Measurements from ENCODE around the gene ACTG1. TPM values are rescaled to one million over a fixed set of nuclear protein-coding genes. Genes with fewer than 3 reads are reported as not detected.
A peak's percentile ranks its signal among the peaks of the same experiment; 100 is the strongest.

The ACTG1 gene
- total and polyA plus RNA-seq, 2 of the 13 experiments (the other 11 are each of a cell fraction or from before 2014, with no cell fraction given) = 973 to 1,138 TPM

DNA sequence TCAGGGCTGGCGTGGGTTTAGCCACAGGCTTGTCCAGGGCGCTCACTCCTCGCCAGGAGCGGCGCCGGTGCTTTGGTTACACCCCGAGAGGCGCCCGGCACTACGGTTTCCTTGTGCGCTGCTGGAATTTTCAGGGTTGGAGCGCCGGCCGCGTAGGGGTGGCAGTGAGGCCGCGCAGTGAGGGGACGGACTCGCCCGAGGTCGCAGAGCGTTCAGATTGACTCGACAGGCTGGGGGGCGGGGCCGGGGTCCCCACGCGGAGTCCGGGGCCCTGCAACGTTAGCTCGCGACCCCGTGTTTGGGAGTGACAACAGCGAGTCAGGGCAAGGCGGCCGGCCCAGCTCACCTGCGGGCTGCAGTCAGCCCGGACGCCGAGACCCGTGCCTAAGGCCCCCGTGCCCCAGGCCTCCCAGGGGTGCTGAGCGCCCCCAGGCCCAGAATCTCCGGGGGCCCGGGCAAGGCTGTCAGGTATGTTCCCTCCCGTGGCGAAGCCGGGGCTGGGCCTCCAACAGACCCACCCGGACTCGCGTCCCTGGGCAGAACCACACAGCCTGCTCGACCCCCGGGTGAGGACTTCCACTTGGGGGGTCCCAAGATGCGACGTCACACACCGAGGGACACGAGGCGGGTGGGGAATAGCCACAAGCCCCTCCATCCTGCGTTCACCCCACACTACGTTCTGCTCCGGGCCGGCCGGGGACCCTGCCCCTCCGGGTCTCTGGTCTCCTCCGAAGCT is 1.3 kb upstream of the ACTG1 start (continued):
- 0 out of 2 replicates have a peak, but pooled peaks have one; percentile 42 for TF ChIP-seq ZNF44 (CRISPR knock-in tag; IDR thresholded peaks at IDR 0.05)
- TF ChIP-seq NFKBIZ (CRISPR knock-in tag; IDR thresholded peaks at IDR 0.05) = no peak
- TF ChIP-seq ZBTB20 (CRISPR knock-in tag; IDR thresholded peaks at IDR 0.05; ENCODE audit: borderline replicate concordance, low read depth) = no peak
- no peak for TF ChIP-seq ZNF746 (CRISPR knock-in tag; IDR thresholded peaks at IDR 0.05)
- no peak for TF ChIP-seq ZNF766 (CRISPR knock-in tag; IDR thresholded peaks at IDR 0.05; ENCODE audit: borderline replicate concordance)
- TF ChIP-seq ZNF33A (CRISPR knock-in tag; IDR thresholded peaks at IDR 0.05; ENCODE audit: borderline replicate concordance) = no peak
- no peak for TF ChIP-seq LCORL (IDR thresholded peaks at IDR 0.05)
- TF ChIP-seq LCORL (CRISPR knock-in tag; IDR thresholded peaks at IDR 0.05) = no peak
- no peak for TF ChIP-seq GATA4 (IDR thresholded peaks at IDR 0.05; ENCODE audit: borderline replicate concordance, low read depth)
- TF ChIP-seq KLF11 (CRISPR knock-in tag; IDR thresholded peaks at IDR 0.05) = no peak
- TF ChIP-seq, protein P1, sequence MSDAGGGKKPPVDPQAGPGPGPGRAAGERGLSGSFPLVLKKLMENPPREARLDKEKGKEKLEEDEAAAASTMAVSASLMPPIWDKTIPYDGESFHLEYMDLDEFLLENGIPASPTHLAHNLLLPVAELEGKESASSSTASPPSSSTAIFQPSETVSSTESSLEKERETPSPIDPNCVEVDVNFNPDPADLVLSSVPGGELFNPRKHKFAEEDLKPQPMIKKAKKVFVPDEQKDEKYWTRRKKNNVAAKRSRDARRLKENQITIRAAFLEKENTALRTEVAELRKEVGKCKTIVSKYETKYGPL (CRISPR knock-in tag; IDR thresholded peaks at IDR 0.05) = no peak
- no peak for TF ChIP-seq CENPBD1 (CRISPR knock-in tag; IDR thresholded peaks at IDR 0.05; ENCODE audit: borderline replicate concordance, low read depth)
- no peak for TF ChIP-seq ZFP62 (CRISPR knock-in tag; IDR thresholded peaks at IDR 0.05)
- no peak for TF ChIP-seq BATF2 (CRISPR knock-in tag; IDR thresholded peaks at IDR 0.05)
- TF ChIP-seq, protein P2, sequence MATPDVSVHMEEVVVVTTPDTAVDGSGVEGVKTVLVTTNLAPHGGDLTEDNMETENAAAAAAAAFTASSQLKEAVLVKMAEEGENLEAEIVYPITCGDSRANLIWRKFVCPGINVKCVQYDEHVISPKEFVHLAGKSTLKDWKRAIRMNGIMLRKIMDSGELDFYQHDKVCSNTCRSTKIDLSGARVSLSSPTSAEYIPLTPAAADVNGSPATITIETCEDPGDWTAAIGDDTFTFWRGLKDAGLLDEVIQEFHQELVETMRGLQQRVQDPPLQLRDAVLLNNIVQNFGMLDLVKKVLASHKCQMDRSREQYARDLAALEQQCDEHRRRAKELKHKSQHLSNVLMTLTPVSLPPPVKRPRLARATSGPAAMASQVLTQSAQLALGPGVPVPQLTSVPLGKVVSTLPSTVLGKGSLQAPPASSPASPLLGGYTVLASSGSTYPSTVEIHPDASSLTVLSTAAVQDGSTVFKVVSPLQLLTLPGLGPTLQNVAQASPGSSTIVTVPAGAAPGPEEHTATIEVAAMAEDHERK (CRISPR knock-in tag; IDR thresholded peaks at IDR 0.05; ENCODE audit: low read depth) = no peak
- no peak for TF ChIP-seq CBX5 (CRISPR knock-in tag; IDR thresholded peaks at IDR 0.05; ENCODE audit: borderline replicate concordance)
- TF ChIP-seq FLYWCH1 (CRISPR knock-in tag; IDR thresholded peaks at IDR 0.05) = no peak
- no peak for TF ChIP-seq ZNF780A (CRISPR knock-in tag; IDR thresholded peaks at IDR 0.05)
- peak; percentile 2; the same call in 1 of the 2 replicates for TF ChIP-seq NR2F2 (IDR thresholded peaks at IDR 0.05; ENCODE audit: borderline replicate concordance, low read depth)
- no peak for TF ChIP-seq POLR2G (IDR thresholded peaks at IDR 0.05; ENCODE audit: low read depth, low read length)
- TF ChIP-seq PRDM15 (CRISPR knock-in tag; IDR thresholded peaks at IDR 0.05) = no peak
- TF ChIP-seq MYPOP (CRISPR knock-in tag; IDR thresholded peaks at IDR 0.05) = peak; percentile 22; the same call in 1 of the 2 replicates
